Spleen (tissue), 11 donors: ENCODE measurements around the gene BCLAF1. TPM values are rescaled to one million over a fixed set of nuclear protein-coding genes. Genes with fewer than 3 reads are reported as not detected.

Experiments used
- DNase-seq: peaks from one replicate; pipeline ENCODE4 v3.0.0-alpha.2; 2020
- H3K27ac ChIP-seq, 8 donors: fragments of 200-600 bp; sonication (generic) in 7 of 8; 1 replicate in 4 of 8; 2 replicates in 4 of 8; pipeline versions ENCODE4 v1.5.0 to v1.8.0; 2016 to 2021; ENCODE audit warnings: inconsistent platforms in 4 of 8, mild to moderate bottlenecking in 4 of 8, moderate library complexity in 1 of 8
- H3K27me3 ChIP-seq, 7 donors: fragments of 200-600 bp; sonication (generic) in 6 of 7; replicated peaks in 1 of 7; 1 replicate in 4 of 7; 2 replicates in 3 of 7; pipeline versions ENCODE4 v1.5.0 to v1.8.0; 2016 to 2021; ENCODE audit warnings: inconsistent platforms in 3 of 7, mild to moderate bottlenecking in 1 of 7
- H3K36me3 ChIP-seq, 6 donors: fragments of 200-600 bp; sonication (generic) in 5 of 6; 1 replicate in 4 of 6; 2 replicates in 2 of 6; pipeline versions ENCODE4 v1.5.0 to v1.8.0; 2016 to 2021; ENCODE audit warnings: inconsistent platforms in 2 of 6
- H3K4me1 ChIP-seq, 6 donors: fragments of 200-600 bp; sonication (generic) in 5 of 6; 1 replicate in 3 of 6; 2 replicates in 3 of 6; pipeline versions ENCODE4 v1.5.0 to v1.8.0; 2016 to 2021; ENCODE audit warnings: inconsistent platforms in 3 of 6
- H3K4me3 ChIP-seq, 8 donors: fragments of 200-600 bp; sonication (generic) in 7 of 8; 1 replicate in 4 of 8; 2 replicates in 4 of 8; pipeline versions ENCODE4 v1.5.0 to v1.8.0; 2016 to 2021; ENCODE audit warnings: inconsistent platforms in 4 of 8, mild to moderate bottlenecking in 4 of 8, moderate library complexity in 2 of 8
- H3K9me3 ChIP-seq, 8 donors: fragments of 200-600 bp; sonication (generic) in 7 of 8; 1 replicate in 4 of 8; 2 replicates in 4 of 8; pipeline versions ENCODE4 v1.5.0 to v1.8.0; 2016 to 2021; ENCODE audit warnings: inconsistent platforms in 4 of 8
- CTCF ChIP-seq, 11 experiments: fragments of 200-600 bp in 7 of 11; fragments of 450-650 bp in 4 of 11; sonication (generic) in 4 of 11; IDR thresholded peaks in 8 of 11; conservative IDR thresholded peaks in 3 of 11; 1 replicate in 7 of 11; 2 replicates in 4 of 11; pipeline versions ENCODE4 v1.4.0 to v1.8.0; 2016 to 2021; ENCODE audit warnings: antibody characterized with exemption in 11 of 11, inconsistent platforms in 4 of 11, mild to moderate bottlenecking in 1 of 11
- POLR2A ChIP-seq, 3 donors: fragments of 450-650 bp; IDR thresholded peaks; one replicate each; pipeline ENCODE4 v1.5.1; 2017; ENCODE audit warnings: antibody characterized with exemption in 3 of 3, mild to moderate bottlenecking in 1 of 3
- POLR2AphosphoS5 ChIP-seq, 3 donors: sonication (generic); formaldehyde crosslinking; IDR thresholded peaks; one replicate each; pipeline ENCODE4 v1.5.1; 2017; ENCODE audit warnings: antibody characterized with exemption in 3 of 3
- WGBS, 5 donors: extraction: QIAGEN DNeasy Blood & Tissue Kit in 3 of 5; methylation state at CpG; one replicate each; pipeline versions ENCODE4 v1.1.5 to v1.1.7; 2013 to 2018; 5-methylcytosine and 5-hydroxymethylcytosine counted together
- intact Hi-C: fragments of 100-400 bp; cut with DNase I; formaldehyde crosslinking; loops from one replicate; pipeline ENCODE4 v1.15.0; 2023; ENCODE audit warnings: low total_unique reads
- polyA plus RNA-seq, 3 donors: library from polyadenylated mRNA; stranded (reverse); fragments of 200-250 nt; gene quantifications; one replicate each; pipeline ENCODE4 v1.2.1, GENCODE V29; 2013
- total RNA-seq, 7 donors: library from RNA; depleted of rRNA in 3 of 7; stranded (reverse); fragments of >200 nt in 3 of 7; fragmentation: NEBNext Ultra II Directional in 4 of 7; extraction: Animal tissue kit (Norgen Biotek cat#: 25700) in 4 of 7; gene quantifications; one replicate each; pipeline versions ENCODE4 v1.1.0 to v1.2.1, GENCODE V29; 2016 to 2021
- donor health status: healthy with polysubstance abuse.
- donor health status: DM: no; HTN: no; CAD: no; lungs with moderate emphysema.
- donor health status: DM: no; HTN: no; CAD: no.
- donor health status: Bipolar disorder and iron deficiency.
- donor health status: healthy.
- donor health status: DM: no; HTN: no; CAD: no.
- donor health status: DM: yes; HTN: yes; CAD: no.

Gene BCLAF1
- total and polyA plus RNA-seq, 10 donors, result 22.9 to 228 (median 170) TPM

GRCh38 chr6:136253734-136254133 is 35.9 kb downstream of the BCLAF1 start:
- WGBS, 5 donors, result 77 to 89% (median 87%) methylated on average over 6 of the region's 6 CpGs
- peaks cover 0 to 33% (median 22%) of the 10 kb centered on the region in 6 donors for H3K36me3 ChIP-seq
- TF ChIP-seq POLR2AphosphoS5 (IDR thresholded peaks at IDR 0.05) (peak in 1 of 3 donors; percentile 9), POLR2A (IDR thresholded peaks at IDR 0.05) (no peak)
- no peak overlapping the region for H3K27ac ChIP-seq
- no peak overlapping the region for H3K4me3 ChIP-seq
- H3K27me3 ChIP-seq, result no peaks in the 10 kb centered on the region
- intact Hi-C loops, result no loop called here
- H3K4me1 ChIP-seq, result peaks cover 3 to 40% (median 20%) of the 10 kb centered on the region in 6 donors
- no peaks in the 10 kb centered on the region for H3K9me3 ChIP-seq
- no peak for DNase-seq

GRCh38 chr6:136252441-136252840 is 37.2 kb downstream of the BCLAF1 start:
- TF ChIP-seq POLR2A (IDR thresholded peaks at IDR 0.05) (no peak), POLR2AphosphoS5 (IDR thresholded peaks at IDR 0.05) (no peak), CTCF (IDR thresholded peaks at IDR 0.05 in 8 of 11, conservative IDR thresholded peaks at IDR 0.05 in 3 of 11) (no peak)
- WGBS, 5 donors, result 56 to 73% (median 66%) methylated on average over 2 of the region's 2 CpGs
- Histone ChIP-seq H3K4me3 (no peak overlapping the region), H3K4me1 (peaks cover 3 to 40% (median 20%) of the 10 kb centered on the region in 6 donors), H3K27me3 (no peaks in the 10 kb centered on the region), H3K9me3 (no peaks in the 10 kb centered on the region), H3K27ac (no peak overlapping the region), H3K36me3 (peaks cover 0 to 20% (median 10%) of the 10 kb centered on the region in 6 donors)
- no peak for DNase-seq
- intact Hi-C loops, result no loop called here

- Histone ChIP-seq H3K9me3 (no peaks in the 10 kb centered on the region), H3K4me3 (peak overlapping the region in 3 of 8 donors; percentile 77 to 97 (median 93)), H3K27me3 (no peaks in the 10 kb centered on the region), H3K27ac (no peak overlapping the region), H3K4me1 (peaks cover 3 to 40% (median 20%) of the 10 kb centered on the region in 6 donors), H3K36me3 (peaks cover 0 to 9% (median 1%) of the 10 kb centered on the region in 6 donors)
- WGBS, 5 donors, result 42 to 52% (median 45%) methylated on average over 4 of the region's 4 CpGs
- TF ChIP-seq POLR2A (IDR thresholded peaks at IDR 0.05), result no peak
- no peak for DNase-seq
- intact Hi-C loops, result no loop called here
Observed at GRCh38 chr6:136251394-136251793, 38.3 kb downstream of the BCLAF1 start.

GRCh38 chr6:136250686-136251008 is 39.0 kb downstream of the BCLAF1 start:
- intact Hi-C loops, result no loop called here
- no peaks in the 10 kb centered on the region for H3K9me3 ChIP-seq
- H3K27ac ChIP-seq, result peak overlapping the region in 5 of 8 donors; percentile 35 to 78 (median 57)
- H3K36me3 ChIP-seq, result peaks cover 0 to 2% (median 0%) of the 10 kb centered on the region in 6 donors
- H3K4me3 ChIP-seq, result peak overlapping the region; percentile 69 to 97 (median 84)
- WGBS, 5 donors, result 0 to 1% (median 1%) methylated on average over 8 of the region's 8 CpGs
- peaks cover 3 to 35% (median 20%) of the 10 kb centered on the region in 6 donors for H3K4me1 ChIP-seq
- TF ChIP-seq POLR2AphosphoS5 (IDR thresholded peaks at IDR 0.05) (no peak), CTCF (IDR thresholded peaks at IDR 0.05 in 8 of 11, conservative IDR thresholded peaks at IDR 0.05 in 3 of 11) (no peak), POLR2A (IDR thresholded peaks at IDR 0.05) (no peak)
- no peaks in the 10 kb centered on the region for H3K27me3 ChIP-seq
- no peak for DNase-seq

GRCh38 chr6:136249811-136250685 is 39.6 kb downstream of the BCLAF1 start, which contains the start of gene MTFR2:
TSS of gene MTFR2 (minus strand) at chr6:136250311. CDS start at chr6:136249099, 1,212 bp downstream.
- peak within 1 kb of the TSS; percentile 69 to 97 (median 84) for H3K4me3 ChIP-seq
- WGBS, 5 donors, result 0 to 1% (median 0%) methylated on average over 29 to 59 of the region's 59 CpGs
- H3K9me3 ChIP-seq, result no peaks in the 10 kb centered on the region
- TF ChIP-seq POLR2AphosphoS5 (IDR thresholded peaks at IDR 0.05) (peak; percentile 87 to 91 (median 88)), POLR2A (IDR thresholded peaks at IDR 0.05) (no peak), CTCF (IDR thresholded peaks at IDR 0.05 in 8 of 11, conservative IDR thresholded peaks at IDR 0.05 in 3 of 11) (peak in 2 of 11 experiments; percentile 15 to 25)
- H3K4me1 ChIP-seq, result peaks cover 3 to 31% (median 20%) of the 10 kb centered on the region in 6 donors
- DNase-seq, result peak; percentile 96
- no peaks in the 10 kb centered on the region for H3K36me3 ChIP-seq
- intact Hi-C loops, result no loop called here
- H3K27me3 ChIP-seq, result no peaks in the 10 kb centered on the region
- peak within 1 kb of the TSS in 5 of 8 donors; percentile 35 to 78 (median 57) for H3K27ac ChIP-seq
